H1 (cell line): ENCODE measurements around the gene SIRT7. TPM values are rescaled to one million over a fixed set of nuclear protein-coding genes. Genes with fewer than 3 reads are reported as not detected.

Experiments used
- CTCF ChIA-PET: fragments of 300-600 bp; sonication (Branson Sonifier 250); formaldehyde crosslinking; loops from one replicate; lab custom pipeline; 2021; ENCODE audit not compliant: partially characterized antibody; lab: Charles Lee
- POLR2A ChIA-PET: fragments of 300-600 bp; sonication (Branson Sonifier 250); formaldehyde crosslinking; loops from one replicate; lab custom pipeline; 2021; ENCODE audit warnings: inconsistent platforms; ENCODE audit not compliant: partially characterized antibody; lab: Charles Lee
- DNase-seq, 2 experiments: peaks; one replicate each; pipeline versions ENCODE4 v3.0.0 to v3.0.0-alpha.2; 2010 to 2022; ENCODE audit warnings: low spot score in 2 of 2, low read depth in 1 of 2, mixed read lengths in 1 of 2
- FAIRE-seq: peaks from 2 replicates; lab custom pipeline; 2011; peaks lifted over from hg19 to GRCh38; lab: Jason Lieb, UNC
- H2AFZ ChIP-seq: 2 replicates; pipeline ENCODE4 v1.8.1; 2012; ENCODE audit warnings: low read length, inconsistent platforms
- H2AK5ac ChIP-seq: 2 replicates; pipeline ENCODE4 v1.6.1; 2013; ENCODE audit warnings: low read depth, low read length
- H2BK120ac ChIP-seq: replicated peaks from 2 replicates; pipeline ENCODE3; 2013; ENCODE audit warnings: low read depth, low read length, inconsistent platforms
- H2BK12ac ChIP-seq: 2 replicates; pipeline ENCODE4 v1.6.1; 2013; ENCODE audit warnings: low read depth, low read length
- H2BK15ac ChIP-seq: 2 replicates; pipeline ENCODE4 v1.6.1; 2013; ENCODE audit warnings: low read length
- H2BK20ac ChIP-seq: 2 replicates; pipeline ENCODE4 v1.6.1; 2013; ENCODE audit warnings: low read length
- H2BK5ac ChIP-seq: 2 replicates; pipeline ENCODE4 v1.6.1; 2013; ENCODE audit warnings: low read depth, low read length
- H3K14ac ChIP-seq: 2 replicates; pipeline ENCODE4 v1.6.1; 2013; ENCODE audit warnings: inconsistent platforms; ENCODE audit not compliant: insufficient read length
- H3K18ac ChIP-seq: 2 replicates; pipeline ENCODE4 v1.6.1; 2013; ENCODE audit warnings: low read length; ENCODE audit errors: extremely low read depth
- H3K23ac ChIP-seq: 2 replicates; pipeline ENCODE4 v1.6.1; 2013; ENCODE audit warnings: inconsistent platforms; ENCODE audit not compliant: insufficient read length
- H3K23me2 ChIP-seq: 2 replicates; pipeline ENCODE4 v1.6.1; 2013; ENCODE audit warnings: low read depth, low read length
- H3K27ac ChIP-seq: 2 replicates; pipeline ENCODE4 v1.6.1; 2011; ENCODE audit warnings: low read depth, low read length, inconsistent platforms
- H3K27me3 ChIP-seq, 4 experiments: replicated peaks in 1 of 4; 1 replicate in 1 of 4; 2 replicates in 3 of 4; pipeline versions ENCODE4 v1.6.1 to v1.8.1; 2011 to 2013; ENCODE audit warnings: low read length in 3 of 4, mild to moderate bottlenecking in 3 of 4, inconsistent platforms in 2 of 4, mixed read lengths in 2 of 4, moderate library complexity in 1 of 4; ENCODE audit not compliant: control insufficient read depth in 3 of 4, insufficient read depth in 3 of 4; ENCODE audit errors: extremely low read depth in 1 of 4
- H3K36me3 ChIP-seq, 4 experiments: 2 replicates each; pipeline versions ENCODE4 v1.6.1 to v1.8.1; 2011 to 2013; ENCODE audit warnings: mild to moderate bottlenecking in 4 of 4, low read length in 3 of 4, moderate library complexity in 2 of 4, control low read depth in 1 of 4, inconsistent platforms in 1 of 4; ENCODE audit not compliant: insufficient read depth in 4 of 4, control insufficient read depth in 2 of 4
- H3K4ac ChIP-seq: replicated peaks from 2 replicates; pipeline ENCODE3; 2013; ENCODE audit warnings: low read length, low read depth, mixed read lengths, inconsistent platforms; ENCODE audit not compliant: insufficient read length
- H3K4me1 ChIP-seq, 4 experiments: replicated peaks in 1 of 4; 1 replicate in 1 of 4; 2 replicates in 3 of 4; pipeline versions ENCODE4 v1.6.1 to v1.8.1; 2011 to 2013; ENCODE audit warnings: low read length in 3 of 4, inconsistent platforms in 2 of 4, mixed read lengths in 1 of 4; ENCODE audit not compliant: insufficient read depth in 4 of 4, control insufficient read depth in 3 of 4
- H3K4me2 ChIP-seq, 2 experiments: 2 replicates each; pipeline versions ENCODE4 v1.6.1 to v1.8.1; 2011 to 2013; ENCODE audit warnings: low read depth in 2 of 2, low read length in 2 of 2, control low read depth in 1 of 2, inconsistent platforms in 1 of 2, mild to moderate bottlenecking in 1 of 2; ENCODE audit not compliant: insufficient read depth in 1 of 2
- H3K4me3 ChIP-seq, 4 experiments: fragments of 200-600, 300-600 bp in 1 of 4; sonication (generic), shearing (Covaris generic), sonication (Bioruptor Twin) in 1 of 4; 2 replicates each; pipeline versions ENCODE4 v1.5.1 to v1.8.1; 2011 to 2016; ENCODE audit warnings: low read length in 4 of 4, low read depth in 3 of 4, control low read depth in 2 of 4, inconsistent platforms in 2 of 4, mild to moderate bottlenecking in 2 of 4, mixed read lengths in 1 of 4, moderate library complexity in 1 of 4; ENCODE audit not compliant: insufficient read depth in 2 of 4; ENCODE audit errors: extremely low read depth in 1 of 4
- H3K56ac ChIP-seq: replicated peaks from 2 replicates; pipeline ENCODE3; 2013; ENCODE audit warnings: low read depth, mild to moderate bottlenecking, mixed read lengths, low read length, inconsistent platforms; ENCODE audit not compliant: insufficient read length
- H3K79me1 ChIP-seq: 2 replicates; pipeline ENCODE4 v1.6.1; 2013; ENCODE audit warnings: low read depth, low read length, control low read depth
- H3K79me2 ChIP-seq, 2 experiments: 2 replicates each; pipeline versions ENCODE4 v1.6.1 to v1.8.1; 2012 to 2013; ENCODE audit warnings: low read length in 2 of 2, mild to moderate bottlenecking in 2 of 2, inconsistent platforms in 1 of 2; ENCODE audit not compliant: insufficient read depth in 2 of 2, control insufficient read depth in 1 of 2
- H3K9ac ChIP-seq, 4 experiments: replicated peaks in 1 of 4; 1 replicate in 1 of 4; 2 replicates in 3 of 4; pipeline versions ENCODE4 v1.6.1 to v1.8.1; 2011 to 2013; ENCODE audit warnings: low read depth in 3 of 4, low read length in 3 of 4, control low read depth in 2 of 4, mild to moderate bottlenecking in 2 of 4, moderate library complexity in 2 of 4, inconsistent platforms in 1 of 4; ENCODE audit errors: extremely low read depth in 1 of 4
- H3K9me3 ChIP-seq, 2 experiments: 2 replicates each; pipeline versions ENCODE4 v1.6.1 to v1.8.1; 2012 to 2013; ENCODE audit warnings: mild to moderate bottlenecking in 2 of 2, moderate library complexity in 2 of 2, control low read depth in 1 of 2, inconsistent platforms in 1 of 2, low read depth in 1 of 2, low read length in 1 of 2, mixed read lengths in 1 of 2; ENCODE audit not compliant: insufficient read depth in 2 of 2
- H4K20me1 ChIP-seq, 2 experiments: replicated peaks in 1 of 2; 2 replicates each; pipeline versions ENCODE3 to v1.8.1; 2011 to 2013; ENCODE audit warnings: inconsistent platforms in 2 of 2, low read length in 2 of 2, mild to moderate bottlenecking in 1 of 2; ENCODE audit not compliant: insufficient read depth in 2 of 2, control insufficient read depth in 1 of 2
- H4K5ac ChIP-seq: 2 replicates; pipeline ENCODE4 v1.6.1; 2013; ENCODE audit warnings: low read length, low read depth, mixed read lengths, inconsistent platforms; ENCODE audit not compliant: insufficient read length
- H4K8ac ChIP-seq: 2 replicates; pipeline ENCODE4 v1.8.0; 2013; ENCODE audit warnings: mild to moderate bottlenecking, moderate library complexity, low read length, inconsistent platforms; ENCODE audit not compliant: insufficient read depth; ENCODE audit errors: extremely low read depth
- H4K91ac ChIP-seq: replicated peaks from 2 replicates; pipeline ENCODE3; 2013; ENCODE audit warnings: low read length, mixed read lengths, inconsistent platforms; ENCODE audit not compliant: insufficient read length
- WGBS, 2 experiments: shearing (Covaris generic) in 1 of 2; methylation state at CpG; one replicate each; pipeline versions ENCODE4 v1.1.6 to v1.1.7; 2013 to 2015; ENCODE audit warnings: low lambda C conversion rate in 2 of 2, mixed read lengths in 2 of 2, inconsistent platforms in 1 of 2, low coverage in 1 of 2, missing lambda C conversion rate in 1 of 2; ENCODE audit not compliant: insufficient replicate concordance in 2 of 2, insufficient coverage in 1 of 2, insufficient read length in 1 of 2; ENCODE audit errors: extremely low coverage in 1 of 2, missing lambda C conversion rate in 1 of 2; 5-methylcytosine and 5-hydroxymethylcytosine counted together
- polyA plus RNA-seq, 7 experiments: library from polyadenylated mRNA; depleted of rRNA in 3 of 7; stranded (reverse) in 5 of 7; unstranded in 2 of 7; fragments of >200 nt in 5 of 7; fragments of 200-250 nt in 2 of 7; gene quantifications; 1 replicate in 5 of 7; 2 replicates in 1 of 7; 4 replicates in 1 of 7; pipeline versions ENCODE4 v1.2.1 to v1.2.3, GENCODE V29; 2011 to 2013; ENCODE audit warnings: missing spikeins in 2 of 7, mixed read lengths in 2 of 7
- total RNA-seq: library from RNA; stranded (reverse); fragmentation: NEBNext Ultra II Directional; extraction: Animal tissue kit (Norgen Biotek cat#: 25700); gene quantifications from 2 replicates; pipeline ENCODE4 v1.2.1, GENCODE V29; 2021

The SIRT7 gene
- total and polyA plus RNA-seq, 2 of the 8 experiments (the other 6 are each of a cell fraction or from before 2014, with no cell fraction given), result 5.8 to 16.6 TPM

DNA sequence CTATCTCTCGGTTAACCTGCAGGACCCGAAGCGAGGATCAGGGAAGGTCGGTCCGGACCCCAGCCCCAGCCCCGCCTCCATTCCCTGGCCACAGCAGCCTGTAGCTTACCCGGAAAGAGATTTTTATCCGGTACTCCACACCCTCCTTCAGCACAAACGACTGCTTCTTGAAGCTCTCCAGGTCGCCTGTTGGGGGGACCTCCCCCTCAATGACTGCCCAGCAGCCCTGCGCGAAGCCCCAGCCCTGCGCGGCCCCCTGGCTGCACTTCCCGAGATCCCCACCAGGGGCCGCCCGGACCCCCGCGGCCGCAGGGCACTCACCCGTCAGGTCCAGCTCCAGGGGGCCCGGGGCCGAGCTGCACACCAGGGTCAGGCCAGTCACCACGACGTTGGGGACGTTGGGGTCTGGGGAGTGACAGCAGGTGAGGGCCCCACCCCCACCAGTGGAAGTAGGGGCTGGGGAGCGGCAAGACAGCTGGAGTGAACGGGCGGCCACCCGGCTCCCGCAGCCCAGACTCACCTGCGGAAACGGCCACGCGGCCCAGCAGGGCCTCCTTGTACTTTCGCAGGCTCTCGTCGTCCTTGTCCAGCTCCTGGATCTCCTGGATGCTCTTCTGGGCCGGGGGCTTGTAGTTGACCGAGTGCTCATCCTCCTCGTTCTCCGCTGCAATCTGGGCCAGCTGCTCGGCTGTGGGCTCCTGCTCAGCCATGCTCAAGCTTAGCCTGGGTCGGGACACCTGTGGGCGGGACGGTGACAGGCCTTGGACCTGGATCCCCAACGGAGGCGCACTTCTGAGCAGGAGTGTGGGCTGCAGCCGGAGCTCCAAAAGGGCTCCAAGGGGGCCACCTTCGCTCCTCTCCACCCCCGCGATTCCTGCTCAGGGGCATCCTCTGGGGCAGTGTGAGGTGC, 48.5 kb downstream of the SIRT7 start:
- 60% methylated on average over 49 of the region's 52 CpGs; no CpG with 5 or more reads in 1 of the 2 experiments for whole genome bisulfite sequencing, 2 experiments
- Histone ChIP-seq H3K23ac (no peak overlapping the region), H3K27me3 (no peaks in the 10 kb centered on the region), H2BK12ac (no peak overlapping the region), H4K20me1 (peaks cover 6 to 33% of the 10 kb centered on the region in 2 experiments), H2BK15ac (no peak overlapping the region), H4K91ac (peak overlapping the region; percentile 40), H3K4ac (no peak overlapping the region), H4K8ac (peak overlapping the region; percentile 75), H3K14ac (no peak overlapping the region), H3K36me3 (peaks cover 0 to 15% (median 5%) of the 10 kb centered on the region in 4 experiments; a peak in 4 of 8 replicates), H3K79me1 (peaks cover 2% of the 10 kb centered on the region; the same call in 1 of the 2 replicates), H3K18ac (no peak overlapping the region; the same call in 1 of the 2 replicates), H3K9ac (no peak overlapping the region), H3K4me1 (peaks cover 0 to 31% (median 21%) of the 10 kb centered on the region in 4 experiments; a peak in 6 of 7 replicates), H4K5ac (peak overlapping the region; percentile 63), H2BK20ac (no peak overlapping the region), H3K4me3 (peak overlapping the region; percentile 63 to 79 (median 76); a peak in 7 of 8 replicates), H2BK120ac (no peak overlapping the region), H3K9me3 (no peaks in the 10 kb centered on the region), H2BK5ac (no peak overlapping the region), H3K4me2 (peak overlapping the region; percentile 75 to 76), H2AK5ac (no peak overlapping the region; the same call in 1 of the 2 replicates), H3K79me2 (peaks cover 4% of the 10 kb centered on the region in 2 experiments; a peak in 2 of 4 replicates), H3K27ac (no peak overlapping the region), H2AFZ (no peak overlapping the region), H3K23me2 (peaks cover 12% of the 10 kb centered on the region; the same call in 1 of the 2 replicates), H3K56ac (peak overlapping the region; percentile 2)
- DNase-seq (peak in 1 of 2 experiments; percentile 90), FAIRE-seq (no peak)
- POLR2A ChIA-PET, result interaction anchor here (0.7 to 6.6 kb wide), 37 partner anchors 9 to 184 kb away, joined by 3 to 41 read pairs (median 5); partner anchors contain the start of genes ALYREF, ANAPC11, CENPX and DCXR
- CTCF ChIA-PET, result interaction anchor here (0.7 to 2.9 kb wide), 54 partner anchors 9 to 207 kb away, joined by 3 to 24 read pairs (median 4); partner anchors contain the start of genes MRPL12, MYADML2, NPB and PCYT2
